HepG2 (cell line): ENCODE results near the gene CALML6. TPM values are rescaled to one million over a fixed set of nuclear protein-coding genes. Genes with fewer than 3 reads are reported as not detected.

Source experiments
- ATAC-seq: fragments of 200-7000 bp; cut with Tn5 transposase; 3 replicates; pipeline ENCODE4 v1.9.1; 2020; ENCODE audit warnings: mild to moderate bottlenecking, moderate library complexity
- BruUV-seq: library from RNA; stranded (reverse); fragments of 400-500 nt; replicated peaks from 2 replicates; lab custom pipeline; 2021; lab: Mats Ljungman, UMichigan
- CTCF ChIA-PET: fragments of 300-600 bp; formaldehyde crosslinking; extraction: SDS; loops from one replicate; lab custom pipeline; 2021; ENCODE audit warnings: low total read pairs, inconsistent platforms, low intra/inter-chr PET ratio; lab: Yijun Ruan, JAX
- POLR2A ChIA-PET: fragments of 350-600 bp; sonication (Branson Sonifier 250); formaldehyde crosslinking; loops from one replicate; lab custom pipeline; 2020; ENCODE audit warnings: antibody characterized with exemption, inconsistent platforms; lab: Yijun Ruan, JAX
- DNase-seq: peaks from one replicate; pipeline ENCODE4 v3.0.0-alpha.2; 2015; ENCODE audit warnings: low spot score
- FAIRE-seq: peaks from 3 replicates; lab custom pipeline; 2011; peaks lifted over from hg19 to GRCh38; lab: Jason Lieb, UNC
- H2AFZ ChIP-seq: one replicate; pipeline ENCODE4 v1.6.1; 2011; ENCODE audit warnings: low read length, inconsistent platforms
- H3K27ac ChIP-seq: fragments of 300-600 bp; 3 replicates; pipeline ENCODE4 v1.8.0; 2011; ENCODE audit warnings: mixed run types, mild to moderate bottlenecking, mixed read lengths, low read length, inconsistent platforms; ENCODE audit not compliant: insufficient read depth; ENCODE audit errors: extremely low read length
- H3K27me3 ChIP-seq, 2 experiments: fragments of 200-600 bp in 1 of 2; 2 replicates in 1 of 2; 3 replicates in 1 of 2; pipeline versions ENCODE4 v1.6.0 to v1.8.0; 2011; ENCODE audit warnings: low read length in 2 of 2, mild to moderate bottlenecking in 2 of 2, moderate library complexity in 2 of 2, inconsistent platforms in 1 of 2; ENCODE audit not compliant: insufficient read depth in 2 of 2, control insufficient read depth in 1 of 2
- H3K36me3 ChIP-seq, 2 experiments: fragments of 200-600 bp in 1 of 2; replicated peaks in 1 of 2; 2 replicates in 1 of 2; 3 replicates in 1 of 2; pipeline versions ENCODE4 v1.5.1 to v1.8.0; 2011; ENCODE audit warnings: low read length in 2 of 2, inconsistent platforms in 1 of 2; ENCODE audit not compliant: insufficient read depth in 2 of 2, control insufficient read depth in 1 of 2
- H3K4me1 ChIP-seq: 2 replicates; pipeline ENCODE4 v1.5.1; 2012; ENCODE audit warnings: low read length, inconsistent platforms; ENCODE audit not compliant: insufficient read depth
- H3K4me2 ChIP-seq: 2 replicates; pipeline ENCODE4 v1.6.0; 2011; ENCODE audit warnings: low read depth, low read length, inconsistent platforms
- H3K4me3 ChIP-seq, 3 experiments: fragments of 200-600 bp in 1 of 3; sonication (generic), shearing (Covaris generic) in 1 of 3; replicated peaks in 1 of 3; 2 replicates each; pipeline ENCODE4 v1.5.1; 2011 to 2016; ENCODE audit warnings: low read length in 3 of 3, inconsistent platforms in 2 of 3, low read depth in 2 of 3, mild to moderate bottlenecking in 2 of 3, control low read depth in 1 of 3, mixed read lengths in 1 of 3; ENCODE audit not compliant: insufficient read depth in 1 of 3
- H3K79me2 ChIP-seq: one replicate; pipeline ENCODE4 v1.6.1; 2011; ENCODE audit warnings: low read length, inconsistent platforms; ENCODE audit not compliant: insufficient read depth
- H3K9ac ChIP-seq: 2 replicates; pipeline ENCODE4 v1.6.0; 2011; ENCODE audit warnings: mild to moderate bottlenecking, low read depth, low read length, inconsistent platforms; ENCODE audit not compliant: insufficient read depth
- H3K9me3 ChIP-seq: 2 replicates; pipeline ENCODE4 v1.5.1; 2012; ENCODE audit warnings: mild to moderate bottlenecking, low read length
- H4K20me1 ChIP-seq: 2 replicates; pipeline ENCODE4 v1.6.0; 2011; ENCODE audit warnings: inconsistent platforms, mild to moderate bottlenecking, low read length, moderate library complexity; ENCODE audit not compliant: insufficient read depth
- ETV5 ChIP-seq: IDR thresholded peaks from 2 replicates; pipeline ENCODE4 v1.6.1; 2018; ENCODE audit warnings: missing biosample characterization, missing genetic modification reagents, inconsistent platforms, borderline replicate concordance
- GABPA ChIP-seq, 2 experiments: IDR thresholded peaks; 2 replicates each; pipeline ENCODE4 v1.6.1; 2011 to 2016; ENCODE audit warnings: low read depth in 2 of 2, low read length in 1 of 2, missing biosample characterization in 1 of 2, missing genetic modification characterization in 1 of 2
- GABPB1 ChIP-seq: IDR thresholded peaks from 2 replicates; pipeline ENCODE4 v1.6.1; 2016; ENCODE audit warnings: mild to moderate bottlenecking, missing genetic modification reagents, moderate library complexity, missing compliant biosample characterization
- ISX ChIP-seq: sonication (generic); formaldehyde crosslinking; conservative IDR thresholded peaks from 2 replicates; pipeline ENCODE4 v1.5.0; 2020; ENCODE audit warnings: missing genetic modification reagents
- NRL ChIP-seq: sonication (generic); formaldehyde crosslinking; IDR thresholded peaks from 2 replicates; pipeline ENCODE4 v1.5.0; 2020; ENCODE audit warnings: missing genetic modification reagents, mild to moderate bottlenecking, moderate library complexity, borderline replicate concordance
- SP4 ChIP-seq: sonication (generic); formaldehyde crosslinking; IDR thresholded peaks from 2 replicates; pipeline ENCODE4 v1.8.1; 2023; ENCODE audit warnings: mild to moderate bottlenecking, missing genetic modification reagents
- STAG1 ChIP-seq: sonication (generic); formaldehyde crosslinking; IDR thresholded peaks from 2 replicates; pipeline ENCODE4 v1.4.0; 2020; ENCODE audit warnings: missing genetic modification reagents
- TMF1 ChIP-seq: sonication (generic); formaldehyde crosslinking; IDR thresholded peaks from 2 replicates; pipeline ENCODE4 v1.8.1; 2022; ENCODE audit warnings: low read depth, missing genetic modification reagents
- ZBTB34 ChIP-seq: sonication (generic); formaldehyde crosslinking; IDR thresholded peaks from 2 replicates; pipeline ENCODE4 v1.8.0; 2022; ENCODE audit warnings: mild to moderate bottlenecking, missing genetic modification reagents
- ZBTB40 ChIP-seq, 2 experiments: fragments of 450-650 bp in 1 of 2; sonication (generic) in 1 of 2; formaldehyde crosslinking in 1 of 2; IDR thresholded peaks; 2 replicates each; pipeline versions ENCODE4 v1.6.1 to v1.8.0; 2016 to 2022; ENCODE audit warnings: antibody characterized with exemption in 1 of 2, mild to moderate bottlenecking in 1 of 2, missing genetic modification reagents in 1 of 2
- WGBS: methylation state at CpG from one replicate; pipeline ENCODE4 v1.1.6; 2017; ENCODE audit warnings: low lambda C conversion rate; 5-methylcytosine and 5-hydroxymethylcytosine counted together
- in situ Hi-C: cut with HindIII; loops from 2 replicates; pipeline ENCODE4 v1.10.0; 2017; ENCODE audit warnings: low pct_unique_long_range_greater_than_20kb; ENCODE audit not compliant: extremely low pct_ligation_motif_present
- intact Hi-C: fragments of 100-400 bp; cut with micrococcal nuclease; formaldehyde crosslinking; loops from one replicate; pipeline ENCODE4 v1.10.0; 2022; ENCODE audit not compliant: unreplicated experiment
- polyA plus RNA-seq, 8 experiments: library from polyadenylated mRNA; depleted of rRNA in 3 of 8; stranded (reverse) in 7 of 8; unstranded in 1 of 8; fragments of >200 nt; fragmentation: Illumina TruSeq in 4 of 8; extraction: Trizol in 4 of 8; gene quantifications; 2 replicates each; pipeline versions ENCODE4 v1.2.1 to v1.2.3, GENCODE V29; 2011 to 2016; ENCODE audit warnings: low read depth in 4 of 8, missing spikeins in 1 of 8, mixed read lengths in 1 of 8; ENCODE audit not compliant: insufficient read depth in 1 of 8
- total RNA-seq, 5 experiments: library from RNA; depleted of rRNA; stranded (reverse); fragments of >200 nt; fragmentation: Illumina TruSeq; extraction: Trizol; gene quantifications; 2 replicates each; pipeline ENCODE4 v1.2.3, GENCODE V29; 2016; ENCODE audit warnings: low read depth in 1 of 5

CALML6 gene
- total and polyA plus RNA-seq, 2 of the 13 experiments (the other 11 are each of a cell fraction or from before 2014, with no cell fraction given) = 0.11 to 0.12 TPM

- Histone ChIP-seq H3K79me2 (no peaks in the 10 kb centered on the region), H3K27ac (no peak overlapping the region), H3K9ac (no peak overlapping the region), H3K9me3 (no peaks in the 10 kb centered on the region), H3K36me3 (no peaks in the 10 kb centered on the region), H3K4me3 (peak overlapping the region in 1 of 3 experiments; percentile 17; a peak in 1 of 6 replicates), H4K20me1 (no peaks in the 10 kb centered on the region), H2AFZ (no peak overlapping the region), H3K4me1 (peaks cover 59% of the 10 kb centered on the region), H3K27me3 (peaks cover 0 to 19% of the 10 kb centered on the region in 2 experiments; a peak in 3 of 5 replicates), H3K4me2 (peak overlapping the region; percentile 56; the same call in 1 of the 2 replicates)
- no peak; the same call in 1 of the 3 replicates for ATAC-seq
- DNase-seq = no peak
- intact Hi-C loops = no loop called here
- no peak for FAIRE-seq
- 86% methylated on average over 46 of the region's 46 CpGs for WGBS
- POLR2A ChIA-PET = interaction anchor here (4.3 kb wide), 1 partner anchor 11 kb away, joined by 18 read pairs; no protein-coding TSS in a partner anchor
- in situ Hi-C loops = no loop called here
- no TSS peak for BruUV-seq
- CTCF ChIA-PET = no interaction called here
- peak; percentile 70 for TF ChIP-seq GABPA (IDR thresholded peaks at IDR 0.05; ENCODE audit: low read depth, low read length)
- TF ChIP-seq GABPA (CRISPR knock-in tag; IDR thresholded peaks at IDR 0.05; ENCODE audit: low read depth) = peak; percentile 86
- peak; percentile 27 for TF ChIP-seq STAG1
- 0 out of 2 replicates have a peak, but pooled peaks have one; percentile 56 for TF ChIP-seq TMF1 (CRISPR knock-in tag)
- peak; percentile 86 for TF ChIP-seq GABPB1
- TF ChIP-seq ETV5 (CRISPR knock-in tag) = 0 out of 2 replicates have a peak, but pooled peaks have one; percentile 54
- no peak for TF ChIP-seq ISX (CRISPR knock-in tag)
- TF ChIP-seq ZBTB40 (IDR thresholded peaks at IDR 0.05) = peak; percentile 48; the same call in 1 of the 2 replicates
- no peak for TF ChIP-seq ZBTB40 (CRISPR knock-in tag; IDR thresholded peaks at IDR 0.05)
- TF ChIP-seq NRL (CRISPR knock-in tag) = peak; percentile 49; the same call in 1 of the 2 replicates
- peak; percentile 30; the same call in 1 of the 2 replicates for TF ChIP-seq SP4 (CRISPR knock-in tag)
- 0 out of 2 replicates have a peak, but pooled peaks have one; percentile 48 for TF ChIP-seq ZBTB34
Measured at GRCh38 chr1:1954831-1955441, 39.9 kb downstream of the CALML6 start.
